ENCODE data around the gene B9D1.

B9D1 gene

DNA sequence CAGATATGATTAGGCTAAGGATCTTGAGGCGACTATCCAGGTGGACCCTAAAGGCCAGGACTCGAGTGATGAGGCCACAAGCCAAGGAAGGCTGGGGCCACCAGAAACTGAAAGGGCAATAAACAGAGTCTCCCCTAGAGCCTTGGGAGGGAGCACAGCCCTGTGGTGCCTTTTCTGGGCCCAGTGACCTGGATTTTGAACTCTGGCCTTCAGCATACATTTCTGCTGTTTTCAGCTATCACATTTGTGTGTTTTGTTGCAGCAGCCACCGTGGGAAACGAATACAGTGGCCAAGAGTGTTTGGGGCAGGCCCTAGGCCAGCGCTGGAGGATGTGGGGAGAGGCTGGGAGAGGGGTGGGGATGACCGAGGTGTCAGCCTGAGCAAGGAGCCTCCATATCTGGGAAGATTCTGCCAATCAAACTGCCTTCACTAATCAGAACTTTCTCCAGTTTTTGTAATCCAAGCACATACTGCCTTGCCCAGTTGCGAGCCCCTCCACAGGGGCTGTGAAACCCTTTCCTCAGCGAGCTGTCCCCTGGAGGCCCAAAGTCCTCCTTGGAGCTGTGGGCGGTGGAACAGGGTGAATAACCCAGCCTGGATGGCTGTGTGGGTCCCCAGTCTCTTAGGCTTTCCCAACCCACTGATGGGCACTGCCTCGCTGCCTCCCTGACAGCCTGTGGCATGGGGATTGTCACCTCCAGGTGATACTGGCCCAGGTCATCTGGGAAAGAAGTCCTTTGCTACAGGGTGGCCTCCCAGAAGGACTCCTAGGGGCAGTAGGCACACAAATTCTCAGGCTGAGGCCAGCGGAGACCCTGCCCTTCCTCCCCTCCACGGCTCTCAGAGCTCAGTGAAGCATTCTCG, 16.8 kb downstream of the B9D1 start:
- peaks cover 15% of the 10 kb centered on the region for H3K4me1 ChIP-seq (ENCODE audit: control insufficient read depth, insufficient read depth, low read length)
- no peak overlapping the region for H3K27ac ChIP-seq (ENCODE audit: insufficient read depth, low read depth, low read length, poor library complexity, severe bottlenecking)
- no peaks in the 10 kb centered on the region for H3K36me3 ChIP-seq (ENCODE audit: control insufficient read depth, insufficient read depth, low read length)
- H3K9me3 ChIP-seq (ENCODE audit: control insufficient read depth, low read length), result no peaks in the 10 kb centered on the region
- no peaks in the 10 kb centered on the region for H3K27me3 ChIP-seq (ENCODE audit: control insufficient read depth, insufficient read depth, low read length, poor library complexity, severe bottlenecking)
- no peak overlapping the region for H3K4me3 ChIP-seq (ENCODE audit: insufficient read depth, low read depth, low read length)
- 92 to 93% methylated on average over 13 of the region's 13 CpGs for WGBS, 2 experiments

- no peaks in the 10 kb centered on the region for H3K27me3 ChIP-seq (ENCODE audit: control insufficient read depth, insufficient read depth, low read length, poor library complexity, severe bottlenecking)
- no peak overlapping the region for H3K27ac ChIP-seq (ENCODE audit: insufficient read depth, low read depth, low read length, poor library complexity, severe bottlenecking)
- H3K4me1 ChIP-seq (ENCODE audit: control insufficient read depth, insufficient read depth, low read length), result peaks cover 15% of the 10 kb centered on the region
- no peak overlapping the region for H3K4me3 ChIP-seq (ENCODE audit: insufficient read depth, low read depth, low read length)
- no peaks in the 10 kb centered on the region for H3K36me3 ChIP-seq (ENCODE audit: control insufficient read depth, insufficient read depth, low read length)
- WGBS, 2 experiments, result 95 to 96% methylated on average over 7 of the region's 7 CpGs
- no peaks in the 10 kb centered on the region for H3K9me3 ChIP-seq (ENCODE audit: control insufficient read depth, low read length)
These were observed 17.5 kb downstream of the B9D1 start for GRCh38 chr17:19345067-19345460.

DNA sequence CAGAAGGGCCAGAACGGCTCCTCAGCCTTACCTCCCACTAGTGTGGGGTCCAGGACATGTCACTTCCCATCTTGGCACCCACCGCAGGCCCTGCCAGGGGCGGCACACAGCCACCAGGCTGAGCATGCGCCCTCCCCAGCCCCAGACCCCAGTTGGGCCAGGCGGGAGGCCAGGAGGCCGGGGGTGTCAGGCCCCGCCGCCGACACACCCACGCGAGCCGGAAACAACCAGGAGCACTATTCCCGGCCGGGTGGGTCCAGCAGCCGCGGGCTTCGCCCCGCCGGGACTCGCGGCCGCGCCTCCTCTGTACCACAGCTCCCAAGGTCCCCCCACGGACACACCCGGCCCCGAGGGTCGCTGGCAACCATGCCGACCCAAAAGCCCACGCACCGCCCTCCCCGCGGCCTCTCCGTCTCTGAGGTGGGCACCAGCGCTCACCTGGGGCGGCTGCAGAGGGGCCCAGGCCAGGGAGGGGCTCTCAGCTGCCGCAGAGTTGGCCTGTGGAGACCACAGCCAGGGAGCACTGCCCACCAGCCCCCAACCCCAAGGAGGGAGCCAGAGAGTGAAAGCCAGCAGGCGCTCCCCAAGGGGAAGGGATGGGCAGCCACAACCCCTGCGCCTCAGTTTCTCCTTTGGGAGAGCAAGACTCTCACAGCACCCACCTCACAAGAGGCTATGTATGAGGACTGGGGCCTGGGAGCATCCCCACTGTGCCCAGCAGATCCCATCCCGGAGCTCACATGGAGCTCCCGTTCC, 18.0 kb downstream of the B9D1 start:
- Histone ChIP-seq H3K4me1 (ENCODE audit: control insufficient read depth, insufficient read depth, low read length) (peaks cover 15% of the 10 kb centered on the region), H3K27me3 (ENCODE audit: control insufficient read depth, insufficient read depth, low read length, poor library complexity, severe bottlenecking) (no peaks in the 10 kb centered on the region), H3K4me3 (ENCODE audit: insufficient read depth, low read depth, low read length) (no peak overlapping the region), H3K36me3 (ENCODE audit: control insufficient read depth, insufficient read depth, low read length) (no peaks in the 10 kb centered on the region), H3K27ac (ENCODE audit: insufficient read depth, low read depth, low read length, poor library complexity, severe bottlenecking) (no peak overlapping the region), H3K9me3 (ENCODE audit: control insufficient read depth, low read length) (no peaks in the 10 kb centered on the region)
- 95% methylated on average over 40 of the region's 40 CpGs for WGBS, 2 experiments

- Histone ChIP-seq H3K4me3 (ENCODE audit: insufficient read depth, low read depth, low read length) (no peak overlapping the region), H3K36me3 (ENCODE audit: control insufficient read depth, insufficient read depth, low read length) (no peaks in the 10 kb centered on the region), H3K27ac (ENCODE audit: insufficient read depth, low read depth, low read length, poor library complexity, severe bottlenecking) (no peak overlapping the region), H3K9me3 (ENCODE audit: control insufficient read depth, low read length) (no peaks in the 10 kb centered on the region), H3K4me1 (ENCODE audit: control insufficient read depth, insufficient read depth, low read length) (peaks cover 15% of the 10 kb centered on the region), H3K27me3 (ENCODE audit: control insufficient read depth, insufficient read depth, low read length, poor library complexity, severe bottlenecking) (no peaks in the 10 kb centered on the region)
- 90 to 91% methylated on average over 12 to 13 of the region's 13 CpGs for WGBS, 2 experiments
These were observed 18.8 kb downstream of the B9D1 start for GRCh38 chr17:19343671-19344151.

DNA sequence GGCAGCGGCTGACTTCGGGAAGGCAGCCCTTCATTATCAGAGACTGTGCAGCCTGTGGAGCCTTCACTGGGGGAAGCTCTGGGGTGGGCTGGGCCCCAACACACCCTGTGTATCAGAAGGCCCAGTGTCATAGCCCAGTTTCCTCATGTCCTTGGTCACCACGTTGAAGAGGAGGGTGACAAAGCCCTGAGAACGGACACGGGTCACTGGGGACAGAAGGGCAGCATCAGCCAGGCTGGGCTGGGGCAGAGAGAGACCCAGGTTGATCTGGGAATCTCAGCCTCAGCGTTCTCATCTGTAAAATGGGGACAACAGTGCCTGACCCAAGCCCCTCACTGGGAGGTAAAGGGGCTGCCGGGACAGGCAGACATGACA, 19.3 kb downstream of the B9D1 start:
- peaks cover 15% of the 10 kb centered on the region for H3K4me1 ChIP-seq (ENCODE audit: control insufficient read depth, insufficient read depth, low read length)
- H3K4me3 ChIP-seq (ENCODE audit: insufficient read depth, low read depth, low read length), result no peak overlapping the region
- H3K27ac ChIP-seq (ENCODE audit: insufficient read depth, low read depth, low read length, poor library complexity, severe bottlenecking), result no peak overlapping the region
- H3K9me3 ChIP-seq (ENCODE audit: control insufficient read depth, low read length), result no peaks in the 10 kb centered on the region
- H3K27me3 ChIP-seq (ENCODE audit: control insufficient read depth, insufficient read depth, low read length, poor library complexity, severe bottlenecking), result no peaks in the 10 kb centered on the region
- no peaks in the 10 kb centered on the region for H3K36me3 ChIP-seq (ENCODE audit: control insufficient read depth, insufficient read depth, low read length)
- 94 to 97% methylated on average over 7 of the region's 7 CpGs for WGBS, 2 experiments

DNA sequence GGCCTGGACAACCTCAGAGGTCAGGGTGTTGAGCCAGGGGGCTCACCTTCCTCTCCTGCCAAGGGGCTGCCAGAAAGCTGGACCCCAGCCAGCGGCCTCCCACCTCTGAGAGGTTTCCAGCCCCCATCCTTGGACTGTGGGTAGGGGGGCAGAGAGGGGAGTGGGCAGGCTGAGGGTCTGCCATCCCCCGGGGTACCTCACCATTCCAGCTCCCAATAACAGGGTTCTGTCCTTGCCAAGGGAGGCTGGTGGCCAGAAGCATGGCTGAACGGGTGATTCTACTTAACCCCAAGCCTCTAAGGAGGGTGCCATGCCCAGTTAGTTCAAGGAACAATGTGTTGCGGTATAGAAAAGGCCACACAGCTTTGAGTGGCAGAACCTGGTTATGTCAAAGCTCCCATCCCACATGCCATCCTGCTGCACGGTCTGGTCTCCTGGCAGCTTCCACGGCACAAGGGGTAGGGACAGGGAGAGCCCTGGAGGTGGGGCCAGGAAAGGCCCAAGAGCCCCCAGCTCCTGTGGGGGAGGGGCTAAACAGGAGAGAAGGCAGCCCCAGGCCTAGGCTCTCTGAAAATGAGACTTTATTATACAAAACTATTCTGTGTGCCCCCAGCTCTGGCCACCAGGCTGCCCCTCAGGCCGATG, 19.8 kb downstream of the B9D1 start:
- no peaks in the 10 kb centered on the region for H3K9me3 ChIP-seq (ENCODE audit: control insufficient read depth, low read length)
- H3K27me3 ChIP-seq (ENCODE audit: control insufficient read depth, insufficient read depth, low read length, poor library complexity, severe bottlenecking), result no peaks in the 10 kb centered on the region
- 91 to 93% methylated on average over 7 of the region's 7 CpGs for WGBS, 2 experiments
- H3K4me3 ChIP-seq (ENCODE audit: insufficient read depth, low read depth, low read length), result no peak overlapping the region
- peaks cover 15% of the 10 kb centered on the region for H3K4me1 ChIP-seq (ENCODE audit: control insufficient read depth, insufficient read depth, low read length)
- no peak overlapping the region for H3K27ac ChIP-seq (ENCODE audit: insufficient read depth, low read depth, low read length, poor library complexity, severe bottlenecking)
- no peaks in the 10 kb centered on the region for H3K36me3 ChIP-seq (ENCODE audit: control insufficient read depth, insufficient read depth, low read length)

DNA sequence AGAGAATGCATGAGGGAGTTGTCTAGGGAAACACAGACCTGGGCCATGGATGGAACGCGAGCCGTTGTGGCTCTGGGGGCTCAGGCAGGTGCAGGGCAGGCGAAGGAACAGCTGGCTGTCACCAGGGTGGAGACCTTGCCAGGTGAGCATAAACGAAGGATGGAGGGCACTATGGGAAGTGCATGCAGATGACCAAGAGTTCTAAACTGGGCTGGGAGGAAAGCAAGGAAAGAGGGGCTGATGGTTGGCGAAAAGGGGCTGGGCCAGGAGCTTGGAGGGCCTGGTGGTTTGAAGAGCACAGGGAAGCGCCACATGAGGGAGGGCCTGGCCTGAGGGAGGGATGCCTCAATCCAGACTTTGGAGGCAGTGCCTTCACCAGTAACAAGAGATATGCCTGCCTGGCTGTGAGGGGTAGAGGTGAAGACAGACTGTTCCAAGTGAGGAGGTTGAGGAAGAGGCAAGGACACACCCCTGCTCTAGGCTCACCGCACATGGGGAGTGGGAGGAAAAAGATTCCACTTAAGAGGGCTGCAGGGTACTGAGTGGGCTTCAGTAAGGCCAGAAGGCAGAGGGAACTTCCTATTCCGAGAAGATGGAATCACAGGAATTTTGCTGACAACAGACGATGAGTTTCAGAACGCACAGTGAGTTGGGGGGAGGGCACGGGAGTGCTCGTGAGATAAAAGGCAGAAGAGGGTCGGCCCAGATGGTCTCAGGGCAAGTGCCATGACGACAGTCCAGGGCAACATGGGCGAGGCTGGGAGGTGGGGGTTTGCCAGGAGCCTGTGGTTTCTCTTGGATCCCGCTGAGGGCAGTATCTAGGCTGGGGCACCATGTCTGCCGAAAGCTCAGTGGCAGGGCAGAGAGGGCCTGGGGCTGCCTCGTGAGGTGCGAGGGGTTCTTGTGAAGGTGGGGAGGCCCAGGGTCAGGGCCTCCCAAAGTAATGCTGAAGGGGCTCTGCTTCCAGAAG, 20.6 kb downstream of the B9D1 start:
- H3K9me3 ChIP-seq (ENCODE audit: control insufficient read depth, low read length), result no peaks in the 10 kb centered on the region
- WGBS, 2 experiments, result 86 to 87% methylated on average over 20 of the region's 20 CpGs
- H3K27me3 ChIP-seq (ENCODE audit: control insufficient read depth, insufficient read depth, low read length, poor library complexity, severe bottlenecking), result no peaks in the 10 kb centered on the region
- no peaks in the 10 kb centered on the region for H3K36me3 ChIP-seq (ENCODE audit: control insufficient read depth, insufficient read depth, low read length)
- no peak overlapping the region for H3K27ac ChIP-seq (ENCODE audit: insufficient read depth, low read depth, low read length, poor library complexity, severe bottlenecking)
- peaks cover 15% of the 10 kb centered on the region for H3K4me1 ChIP-seq (ENCODE audit: control insufficient read depth, insufficient read depth, low read length)
- H3K4me3 ChIP-seq (ENCODE audit: insufficient read depth, low read depth, low read length), result no peak overlapping the region

DNA sequence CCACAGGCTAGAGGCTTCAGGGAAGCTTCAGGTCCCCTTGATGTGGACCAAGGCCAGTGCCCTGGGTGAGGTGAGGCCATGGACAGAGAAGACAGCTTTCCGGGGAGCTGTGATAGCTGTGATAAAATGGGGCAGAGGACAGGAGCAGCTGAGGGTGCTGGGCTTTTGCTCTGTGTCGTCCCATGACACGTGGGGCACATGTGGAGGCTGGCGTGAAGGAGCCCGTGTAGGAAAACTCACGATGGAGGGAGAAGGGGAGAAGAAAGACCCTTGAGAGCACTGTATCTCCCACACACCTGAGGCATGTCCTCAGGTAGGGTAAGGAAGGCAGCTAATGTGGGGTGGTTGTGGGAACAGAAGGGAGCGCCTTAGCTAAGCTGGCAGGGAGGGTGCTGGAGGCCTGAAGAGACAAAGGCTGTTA, 21.3 kb downstream of the B9D1 start:
- no peaks in the 10 kb centered on the region for H3K9me3 ChIP-seq (ENCODE audit: control insufficient read depth, low read length)
- H3K4me3 ChIP-seq (ENCODE audit: insufficient read depth, low read depth, low read length), result no peak overlapping the region
- peaks cover 15% of the 10 kb centered on the region for H3K4me1 ChIP-seq (ENCODE audit: control insufficient read depth, insufficient read depth, low read length)
- 81 to 82% methylated on average over 7 of the region's 7 CpGs for WGBS, 2 experiments
- no peaks in the 10 kb centered on the region for H3K36me3 ChIP-seq (ENCODE audit: control insufficient read depth, insufficient read depth, low read length)
- H3K27ac ChIP-seq (ENCODE audit: insufficient read depth, low read depth, low read length, poor library complexity, severe bottlenecking), result no peak overlapping the region
- no peaks in the 10 kb centered on the region for H3K27me3 ChIP-seq (ENCODE audit: control insufficient read depth, insufficient read depth, low read length, poor library complexity, severe bottlenecking)

GRCh38 chr17:19339341-19339815, 23.1 kb downstream of the B9D1 start:
- H3K27me3 ChIP-seq (ENCODE audit: control insufficient read depth, insufficient read depth, low read length, poor library complexity, severe bottlenecking), result no peaks in the 10 kb centered on the region
- no peak overlapping the region for H3K27ac ChIP-seq (ENCODE audit: insufficient read depth, low read depth, low read length, poor library complexity, severe bottlenecking)
- no peaks in the 10 kb centered on the region for H3K36me3 ChIP-seq (ENCODE audit: control insufficient read depth, insufficient read depth, low read length)
- H3K4me3 ChIP-seq (ENCODE audit: insufficient read depth, low read depth, low read length), result no peak overlapping the region
- peaks cover 15% of the 10 kb centered on the region for H3K4me1 ChIP-seq (ENCODE audit: control insufficient read depth, insufficient read depth, low read length)
- no peaks in the 10 kb centered on the region for H3K9me3 ChIP-seq (ENCODE audit: control insufficient read depth, low read length)
- 59 to 63% methylated on average over 2 of the region's 2 CpGs for WGBS, 2 experiments
